HFF-Myc (cell line): ENCODE measurements around the gene ASNSD1.
"Not testable (repeated sequence)": the region's sequence is repeated elsewhere in the genome, so short reads cannot be mapped to it uniquely, and the experiment has no call there.

Experiments
- DNase-seq: peaks from one replicate; pipeline ENCODE4 v3.0.0-alpha.2; 2011; ENCODE audit warnings: low read depth; ENCODE audit errors: extremely low read depth
- H3K4me3 ChIP-seq: replicated peaks from 2 replicates; pipeline ENCODE4 v1.5.1; 2011; ENCODE audit warnings: low read depth, mild to moderate bottlenecking, control low read depth, low read length
- TF ChIP-seq, protein P1 (sequence below): IDR thresholded peaks from 2 replicates; pipeline ENCODE4 v1.5.1; 2012; ENCODE audit warnings: mild to moderate bottlenecking, low read depth, low read length, control low read depth; ENCODE audit errors: missing control alignments

The ASNSD1 gene

DNA sequence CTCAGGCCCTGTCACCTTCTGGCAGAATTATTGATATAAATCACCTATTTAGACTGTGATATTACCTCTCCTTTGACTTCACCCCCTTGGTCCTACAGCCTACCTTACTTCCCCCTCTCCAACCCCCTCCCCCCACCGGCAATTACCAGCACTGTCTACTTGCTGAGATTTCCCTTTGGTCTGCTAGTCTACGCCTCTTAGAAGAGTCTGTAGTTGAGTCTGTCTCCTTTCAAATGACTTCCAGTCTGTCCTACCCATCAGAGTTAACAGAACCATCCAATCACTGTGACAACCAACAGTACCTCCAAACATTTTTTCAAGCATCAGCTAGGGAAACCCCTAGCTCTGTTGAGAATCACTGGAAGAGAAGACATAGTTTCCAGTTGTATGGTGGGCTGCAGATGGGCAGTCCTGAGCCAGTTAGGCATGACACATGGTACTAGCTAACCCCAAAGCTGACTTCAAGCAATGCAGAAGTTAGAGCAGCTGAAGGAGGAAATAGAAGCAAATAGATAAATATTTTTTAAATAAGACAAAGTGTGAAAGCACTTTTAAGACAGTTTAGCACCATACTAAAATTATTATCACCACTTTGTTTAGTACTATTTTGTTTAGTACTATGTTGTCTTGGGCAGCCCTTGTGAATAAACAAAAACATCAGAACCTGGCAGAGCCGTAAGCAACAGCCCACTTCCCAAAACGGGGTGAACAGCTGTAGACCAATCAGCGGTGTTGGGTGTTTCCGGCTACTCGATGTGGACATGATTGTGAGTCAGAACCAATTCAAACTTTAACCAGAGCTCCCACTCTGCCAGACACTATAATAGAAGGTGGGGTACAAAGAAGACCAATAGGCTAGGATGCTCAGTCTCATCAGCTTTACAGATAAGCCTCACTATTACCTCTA, 2.7 kb upstream of the ASNSD1 start:
- H3K4me3 ChIP-seq = no peak overlapping the region
- DNase-seq = no peak
- TF ChIP-seq, protein P1, sequence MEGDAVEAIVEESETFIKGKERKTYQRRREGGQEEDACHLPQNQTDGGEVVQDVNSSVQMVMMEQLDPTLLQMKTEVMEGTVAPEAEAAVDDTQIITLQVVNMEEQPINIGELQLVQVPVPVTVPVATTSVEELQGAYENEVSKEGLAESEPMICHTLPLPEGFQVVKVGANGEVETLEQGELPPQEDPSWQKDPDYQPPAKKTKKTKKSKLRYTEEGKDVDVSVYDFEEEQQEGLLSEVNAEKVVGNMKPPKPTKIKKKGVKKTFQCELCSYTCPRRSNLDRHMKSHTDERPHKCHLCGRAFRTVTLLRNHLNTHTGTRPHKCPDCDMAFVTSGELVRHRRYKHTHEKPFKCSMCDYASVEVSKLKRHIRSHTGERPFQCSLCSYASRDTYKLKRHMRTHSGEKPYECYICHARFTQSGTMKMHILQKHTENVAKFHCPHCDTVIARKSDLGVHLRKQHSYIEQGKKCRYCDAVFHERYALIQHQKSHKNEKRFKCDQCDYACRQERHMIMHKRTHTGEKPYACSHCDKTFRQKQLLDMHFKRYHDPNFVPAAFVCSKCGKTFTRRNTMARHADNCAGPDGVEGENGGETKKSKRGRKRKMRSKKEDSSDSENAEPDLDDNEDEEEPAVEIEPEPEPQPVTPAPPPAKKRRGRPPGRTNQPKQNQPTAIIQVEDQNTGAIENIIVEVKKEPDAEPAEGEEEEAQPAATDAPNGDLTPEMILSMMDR = no peak

DNA sequence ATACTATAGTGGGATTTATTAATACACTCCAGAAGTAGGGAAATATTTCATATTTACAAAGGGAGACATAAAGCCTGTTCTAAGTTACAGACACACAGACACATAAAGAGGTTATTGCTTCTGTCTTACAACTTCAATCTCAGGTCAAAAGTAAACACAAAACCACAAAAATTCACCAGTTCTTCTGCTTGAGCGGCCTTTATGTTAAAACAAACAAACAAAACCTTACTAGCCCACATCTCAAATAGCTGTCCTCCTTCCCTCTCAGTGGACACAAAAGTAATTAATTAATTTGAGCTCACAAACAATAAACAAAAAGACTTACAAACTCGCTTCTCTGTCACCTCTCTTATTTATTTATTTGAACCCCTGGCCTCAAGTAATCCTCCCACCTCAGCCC, 1.5 kb upstream of the ASNSD1 start:
- no peak overlapping the region for H3K4me3 ChIP-seq
- DNase-seq = no peak
- TF ChIP-seq, protein P1 = no peak

DNA sequence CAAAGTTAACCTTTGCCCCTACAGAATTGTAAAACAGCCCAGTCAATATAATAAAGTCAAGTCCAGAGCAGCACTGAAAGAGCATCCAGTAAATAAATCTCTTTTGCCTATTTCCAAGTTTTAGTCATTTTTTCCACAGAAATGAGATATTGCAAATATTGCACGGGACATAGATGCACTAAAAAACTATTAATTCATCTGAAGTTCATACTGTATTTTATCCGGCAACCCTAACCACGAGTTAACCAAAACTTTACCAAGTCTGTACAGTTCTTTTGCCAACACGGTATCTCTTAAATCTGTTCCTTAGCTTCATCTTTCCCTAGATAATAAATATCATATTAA, 484 bp upstream of the ASNSD1 start:
- DNase-seq = no peak
- H3K4me3 ChIP-seq = no peak overlapping the region
- TF ChIP-seq, protein P1 = no peak

DNA sequence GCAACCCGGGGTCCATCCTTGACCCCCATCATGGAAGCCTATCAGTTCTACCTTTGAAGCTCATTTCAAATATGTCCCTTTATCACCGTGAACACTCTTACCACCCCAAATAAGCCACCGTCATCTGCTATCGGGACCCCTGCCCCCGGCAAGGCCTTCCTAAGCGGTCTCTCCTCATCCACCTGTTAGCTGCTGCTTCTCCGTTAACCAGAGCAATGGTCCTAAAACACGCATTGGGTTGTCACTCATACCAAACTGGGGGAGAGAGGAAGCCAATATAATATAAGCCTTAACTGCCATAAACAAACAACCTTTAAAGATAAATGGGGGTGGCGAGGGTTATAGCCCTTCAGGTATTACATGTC, 680 bp downstream of the ASNSD1 start:
- H3K4me3 ChIP-seq = peak overlapping the region; percentile 100
- DNase-seq = no peak
- TF ChIP-seq, protein P1 = no peak

DNA sequence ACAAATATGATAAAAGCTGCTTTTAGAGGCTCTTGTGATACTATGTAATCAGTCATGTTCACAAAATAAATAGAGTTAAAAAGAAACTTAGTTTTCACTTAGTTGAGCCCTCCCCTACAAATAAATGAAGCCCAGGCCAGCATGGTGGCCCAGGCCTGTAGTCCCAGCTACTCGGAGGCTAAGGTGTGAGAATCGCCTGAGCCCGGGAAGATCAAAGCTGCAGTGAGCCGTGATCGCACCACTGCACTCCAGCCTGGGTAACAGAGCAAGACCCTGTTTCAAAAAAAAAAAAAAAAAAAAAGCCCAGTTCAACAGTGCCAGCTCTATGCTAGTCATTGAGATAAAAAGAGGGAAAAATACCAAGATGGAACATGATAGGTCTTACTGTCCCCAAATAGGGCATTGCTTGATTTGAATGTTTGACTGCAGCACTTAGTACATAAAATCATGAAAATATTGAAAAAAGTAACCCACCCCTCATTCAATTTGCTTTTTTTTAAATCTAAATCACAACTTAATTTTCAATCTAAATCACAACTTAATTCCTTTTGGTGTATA, 1.5 kb downstream of the ASNSD1 start:
- peak overlapping the region; percentile 100 for H3K4me3 ChIP-seq
- TF ChIP-seq, protein P1 = no peak
- no peak for DNase-seq

DNA sequence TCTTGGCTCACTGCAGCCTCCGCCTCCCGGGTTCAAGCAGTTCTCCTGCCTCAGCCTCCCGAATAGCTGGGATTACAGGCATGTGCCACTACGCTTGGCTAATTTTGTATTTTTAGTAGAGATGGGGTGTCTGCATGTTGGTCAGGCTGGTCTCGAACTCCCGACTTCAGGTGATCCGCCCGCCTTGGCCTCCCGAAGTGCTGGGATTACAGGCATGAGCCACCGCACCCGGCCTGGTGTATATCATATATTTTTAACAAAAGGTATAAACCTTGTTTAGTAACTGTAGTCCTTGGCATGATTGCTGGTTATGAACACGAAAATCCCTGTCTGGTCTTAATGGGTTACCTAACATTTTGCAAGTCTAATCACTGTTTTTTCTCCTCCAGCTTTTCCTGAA, 2.1 kb downstream of the ASNSD1 start:
- DNase-seq = not testable (repeated sequence)
- H3K4me3 ChIP-seq = peak overlapping the region; percentile 9

DNA sequence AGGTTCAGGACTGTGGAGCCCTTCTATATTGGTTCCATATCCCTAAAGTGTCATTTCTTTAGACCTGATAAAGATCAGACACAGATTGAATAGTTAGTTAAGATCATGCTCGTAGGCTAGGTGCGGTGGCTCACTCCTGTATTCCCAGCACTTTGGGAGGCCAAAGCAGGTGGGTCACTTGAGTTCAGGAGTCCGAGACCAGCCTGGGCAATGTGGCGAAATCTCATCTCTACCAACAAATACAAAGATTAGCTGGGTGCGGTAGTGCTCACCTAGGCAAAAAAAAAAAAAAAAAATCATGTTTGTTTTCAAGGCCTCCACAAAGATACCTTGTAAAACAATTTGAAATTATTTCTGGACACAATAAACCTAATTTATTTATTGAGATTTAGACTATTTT, 8.7 kb downstream of the ASNSD1 start:
- DNase-seq = no peak
- TF ChIP-seq, protein P1 = no peak
- H3K4me3 ChIP-seq = no peak overlapping the region
